NK-92 treated with Interleukin-12 subunit alpha and Interleukin-12 subunit beta, amount 100 ng/mL, for 24 hours (cell line): ENCODE data around the gene TSACC.
"Not testable (repeated sequence)": the region's sequence is repeated elsewhere in the genome, so short reads cannot be mapped to it uniquely, and the experiment has no call there.

Experiments
- DNase-seq: peaks from one replicate; lab custom pipeline; 2025; lab: John Stamatoyannopoulos, UW

TSACC gene

GRCh38 chr1:156346636-156347035, 8.3 kb downstream of the TSACC start:
- no peak for DNase-seq

- DNase-seq: no peak
Measured at GRCh38 chr1:156347331-156347730, 9.0 kb downstream of the TSACC start.

- DNase-seq: not testable (repeated sequence)
Measured at GRCh38 chr1:156352481-156352880, 14.2 kb downstream of the TSACC start.

GRCh38 chr1:156356262-156356874, 18.0 kb downstream of the TSACC start:
- DNase-seq: no peak

GRCh38 chr1:156356875-156357534, 18.7 kb downstream of the TSACC start:
- DNase-seq: peak; percentile 51

- DNase-seq: no peak
Measured at GRCh38 chr1:156357977-156358376, 19.7 kb downstream of the TSACC start.

- DNase-seq: no peak
Measured at GRCh38 chr1:156358641-156359040, 20.3 kb downstream of the TSACC start.

- no peak for DNase-seq
Measured at GRCh38 chr1:156359249-156359648, 20.9 kb downstream of the TSACC start.

- DNase-seq: no peak
Measured at GRCh38 chr1:156359973-156360372, 21.6 kb downstream of the TSACC start.

- DNase-seq: no peak
Measured at GRCh38 chr1:156360534-156360933, 22.2 kb downstream of the TSACC start.

- DNase-seq: no peak
Measured at GRCh38 chr1:156365754-156366153, 27.4 kb downstream of the TSACC start.

GRCh38 chr1:156366378-156367166, 28.2 kb downstream of the TSACC start:
- DNase-seq: no peak

GRCh38 chr1:156367383-156368156, 29.2 kb downstream of the TSACC start:
- DNase-seq: no peak

- DNase-seq: no peak
Measured at GRCh38 chr1:156368157-156368658, 29.9 kb downstream of the TSACC start.

- DNase-seq: no peak
Measured at GRCh38 chr1:156368889-156369684, 30.8 kb downstream of the TSACC start, which contains the start of gene RHBG. TSS of gene RHBG (plus strand) at chr1:156369211. CDS start at chr1:156369250, 39 bp downstream.

GRCh38 chr1:156369685-156370286, 31.5 kb downstream of the TSACC start:
- DNase-seq: not testable (repeated sequence)

GRCh38 chr1:156371553-156372264, 33.4 kb downstream of the TSACC start:
- no peak for DNase-seq

- DNase-seq: no peak
Measured at GRCh38 chr1:156372265-156372586, 33.9 kb downstream of the TSACC start.

- no peak for DNase-seq
Measured at GRCh38 chr1:156372876-156373275, 34.5 kb downstream of the TSACC start.

GRCh38 chr1:156373546-156373945, 35.2 kb downstream of the TSACC start:
- no peak for DNase-seq
